Stimulated activated CD8-positive, alpha-beta memory T cell treated with anti-CD3 and anti-CD28 coated beads, Interleukin-4, amount 100 ng/mL, for 1 hour (primary cell): ENCODE measurements around the gene HAAO.
"Not testable (repeated sequence)": the region's sequence is repeated elsewhere in the genome, so short reads cannot be mapped to it uniquely, and the experiment has no call there.

Experiments used
- DNase-seq, 2 donors: peaks; one replicate each; pipeline ENCODE4 v3.0.0-alpha.2; 2020; ENCODE audit warnings: low read depth in 2 of 2, low spot score in 1 of 2

The HAAO gene

DNA sequence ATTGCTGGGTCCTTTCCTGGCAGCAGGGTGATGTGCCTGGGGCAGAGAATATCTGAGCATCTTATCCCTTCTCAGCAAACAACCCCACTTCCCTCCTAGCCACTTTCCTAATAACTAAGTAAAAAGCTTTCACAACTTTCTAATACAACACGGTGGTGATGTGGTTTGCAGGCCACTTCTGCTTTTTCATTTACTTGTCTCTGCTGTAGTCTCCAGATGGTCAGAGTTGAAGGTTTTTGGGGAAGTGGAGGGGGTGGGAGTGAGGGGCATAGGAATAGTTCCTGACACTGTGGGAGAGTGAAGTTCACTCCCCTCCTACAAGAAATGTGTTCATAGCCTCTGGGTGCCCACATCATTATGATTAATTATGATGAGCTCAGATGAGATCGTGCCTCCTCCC is 40.1 kb downstream of the HAAO start:
- DNase-seq, result no peak

DNA sequence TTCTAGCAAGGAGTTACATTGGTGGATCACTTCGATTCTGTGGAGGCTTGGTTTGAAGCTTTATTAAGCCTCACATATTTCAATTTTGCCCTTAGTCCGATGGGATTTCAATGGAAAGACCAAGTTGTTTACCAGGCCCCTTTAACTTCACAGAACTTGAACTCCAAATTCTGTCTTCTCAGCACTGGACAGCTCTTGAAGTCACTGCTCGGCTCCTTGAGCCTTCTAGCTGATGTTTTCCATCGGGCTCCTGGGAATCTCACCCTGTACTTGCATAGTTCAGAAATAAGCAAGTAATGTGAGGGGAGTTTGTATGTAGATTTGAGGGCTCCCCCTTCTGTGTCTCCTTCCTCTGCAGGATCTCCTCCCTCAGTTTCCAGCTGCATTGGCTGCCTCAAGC is 43.5 kb downstream of the HAAO start:
- DNase-seq, result no peak

DNA sequence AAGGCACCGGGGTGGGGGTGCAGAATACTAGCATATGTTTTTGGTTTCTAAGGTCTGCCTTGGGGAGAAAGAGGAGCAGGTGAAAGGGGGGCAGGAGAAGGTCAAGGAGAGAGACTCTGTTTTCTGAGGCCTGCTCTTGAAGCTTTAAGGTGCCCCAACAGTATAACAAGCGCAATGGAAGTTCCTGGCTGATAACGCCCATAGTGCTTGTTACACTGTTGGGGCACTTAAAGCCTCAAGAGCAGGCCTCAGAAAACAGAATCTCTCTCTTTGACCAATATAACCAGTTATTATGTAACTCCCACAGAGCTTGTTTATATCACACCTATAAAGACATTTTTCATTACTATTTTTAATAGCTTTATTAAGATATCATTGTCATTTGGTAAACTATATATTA is 45.0 kb downstream of the HAAO start:
- no peak for DNase-seq

DNA sequence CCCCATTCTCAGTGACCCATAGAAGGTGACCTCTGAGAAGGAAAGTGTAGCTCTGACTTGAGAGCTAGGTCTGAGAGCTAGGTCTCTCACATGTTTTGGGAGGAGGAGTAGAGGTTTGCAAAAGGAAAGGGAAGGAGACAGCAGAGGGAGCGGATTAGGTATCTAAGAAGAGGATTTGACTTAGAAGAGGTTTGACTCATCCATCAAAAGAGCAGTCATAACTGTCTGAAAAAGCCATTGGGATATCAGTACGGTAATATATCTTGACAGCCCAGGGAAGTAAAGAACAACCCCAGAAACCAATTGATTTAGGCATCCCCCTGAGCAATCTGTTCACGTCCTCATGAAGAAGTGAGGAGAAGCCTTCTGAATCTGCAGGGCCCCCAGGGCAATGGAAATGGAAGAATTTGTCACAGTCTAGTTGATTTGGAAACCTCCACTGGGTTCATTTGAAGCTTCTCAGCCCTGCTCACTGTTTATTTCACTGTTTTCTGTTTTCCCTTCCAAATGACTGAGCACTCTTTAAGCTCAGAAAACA is 47.8 kb downstream of the HAAO start:
- DNase-seq, result no peak

DNA sequence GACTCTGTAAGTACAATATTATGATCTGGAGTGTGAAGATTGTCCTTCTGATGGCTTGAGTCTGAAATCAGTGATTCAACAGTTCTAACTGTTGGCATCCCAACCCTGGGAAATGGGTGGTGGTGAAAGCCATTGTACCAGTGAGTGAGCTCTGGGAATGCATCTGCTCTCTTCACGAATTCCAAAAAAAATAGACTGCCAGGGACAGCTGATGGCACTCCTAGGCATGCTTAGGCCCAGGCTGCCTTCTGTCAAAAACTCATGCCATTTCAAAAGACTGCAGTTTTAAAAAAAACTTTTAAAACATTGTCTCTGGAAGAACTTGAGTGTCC is 48.8 kb downstream of the HAAO start:
- no peak for DNase-seq

DNA sequence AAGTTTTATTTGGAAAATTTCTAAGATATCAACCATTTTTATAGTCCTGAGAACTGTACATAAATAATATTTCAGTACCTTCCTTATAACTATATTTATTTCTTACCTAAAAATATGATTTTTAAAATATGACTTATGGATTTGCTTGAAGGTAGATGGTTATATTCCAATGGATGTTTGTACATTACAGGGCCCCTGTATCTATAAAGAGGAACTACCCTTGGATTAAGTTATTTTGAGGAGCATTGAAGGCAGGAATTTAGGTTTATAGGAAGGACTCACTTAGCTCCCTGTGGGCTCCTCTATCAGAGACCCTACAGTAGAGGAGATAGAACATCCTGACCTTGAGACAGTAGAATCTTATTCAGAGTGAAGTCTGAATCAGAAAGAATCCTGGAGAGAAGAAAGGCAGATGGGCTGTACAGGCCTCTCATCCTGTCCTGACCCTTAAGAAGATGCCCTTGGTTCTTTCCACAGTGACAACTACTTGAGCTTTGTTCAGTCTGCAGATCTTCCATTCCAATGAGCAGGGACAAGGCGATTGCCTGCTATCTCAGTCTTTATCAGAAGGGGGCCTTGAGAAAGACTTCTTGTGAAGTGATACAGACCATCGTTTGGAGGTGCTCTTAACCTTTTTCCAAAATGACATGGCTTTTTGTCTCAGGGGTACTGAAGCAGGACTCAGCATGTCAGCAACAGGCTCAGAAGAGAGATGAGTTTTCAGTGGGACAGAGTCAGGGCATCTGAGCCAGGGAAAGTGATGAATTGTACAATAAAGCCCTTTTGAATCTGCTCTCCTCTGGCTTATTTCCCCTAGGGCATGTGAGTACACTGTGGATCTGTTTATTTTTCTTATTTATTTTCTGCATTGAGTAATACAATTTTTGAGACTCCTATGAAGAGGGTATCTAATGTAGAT is 49.4 kb downstream of the HAAO start:
- DNase-seq, result no peak

DNA sequence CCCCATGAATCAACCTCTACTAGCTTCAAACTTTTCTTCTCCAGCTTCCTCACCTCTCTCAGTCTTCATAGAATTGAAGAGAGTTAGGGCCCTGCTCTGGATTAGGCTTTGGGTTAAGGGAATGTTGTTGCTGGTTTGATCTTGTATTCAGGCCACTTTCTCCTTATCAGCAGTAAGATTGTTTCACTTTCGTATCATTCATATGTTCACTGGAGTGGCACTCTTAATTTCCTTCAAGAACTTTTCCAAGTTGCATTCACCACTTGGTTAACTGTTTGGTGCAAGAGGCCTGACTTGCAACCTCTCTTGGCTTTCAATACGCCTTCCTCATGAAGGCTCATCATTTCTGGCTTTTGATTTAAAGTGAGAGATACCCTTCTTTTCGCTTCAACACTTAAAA is 51.2 kb downstream of the HAAO start:
- no peak for DNase-seq

DNA sequence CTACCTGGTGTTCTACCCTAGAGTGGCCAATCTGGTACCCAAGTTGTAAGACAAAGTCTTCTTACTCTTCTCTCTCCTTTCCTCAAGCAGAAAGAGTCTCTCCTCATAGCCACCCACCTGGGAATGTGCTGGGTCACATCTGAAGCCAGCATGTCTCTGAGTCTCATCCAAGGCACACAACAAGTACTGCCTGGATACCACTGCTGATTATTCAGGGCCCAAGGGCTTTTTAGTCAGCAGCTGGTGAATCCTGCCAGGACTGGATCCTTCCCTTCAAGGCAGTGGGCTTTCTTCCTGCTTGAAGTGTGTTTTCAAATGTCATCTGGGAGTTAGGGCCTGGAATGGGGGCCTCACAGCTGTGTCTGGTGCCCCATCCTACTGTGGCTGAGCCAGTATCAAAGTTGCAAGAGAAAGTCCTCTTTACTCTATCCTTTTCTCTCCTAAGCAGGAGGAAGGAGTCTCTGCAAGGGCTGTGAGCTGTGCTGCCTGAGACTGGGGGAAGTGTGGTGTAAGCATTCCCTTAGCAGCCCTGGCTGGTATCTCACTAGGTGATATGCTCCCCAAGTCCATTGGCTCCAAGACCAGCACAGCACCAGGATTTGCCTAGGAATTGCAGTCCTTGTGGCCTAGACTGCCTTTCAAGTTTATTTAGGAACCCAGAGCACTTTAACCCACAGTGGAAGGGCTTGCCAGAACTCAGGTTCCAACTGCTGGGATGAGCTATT is 55.6 kb downstream of the HAAO start:
- no peak for DNase-seq

DNA sequence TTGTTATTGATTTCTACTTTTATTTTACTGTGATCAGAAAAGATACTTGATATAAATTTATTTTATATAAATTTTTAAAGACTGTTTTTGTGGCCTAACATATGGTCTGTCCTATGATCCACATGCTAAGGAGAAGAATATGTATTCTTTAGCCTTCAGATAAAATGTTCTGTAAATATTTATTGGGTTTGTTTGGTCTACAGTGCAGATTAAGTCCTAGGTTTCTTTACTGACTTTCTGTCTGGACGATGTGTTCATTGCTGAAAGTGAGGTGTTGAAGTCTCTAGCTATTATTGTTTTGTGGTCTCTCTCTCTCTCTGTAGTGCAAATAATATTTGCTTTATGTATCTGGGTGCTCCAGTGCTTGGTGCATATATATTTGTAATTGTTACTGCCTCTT is 58.5 kb downstream of the HAAO start:
- DNase-seq, result no peak

DNA sequence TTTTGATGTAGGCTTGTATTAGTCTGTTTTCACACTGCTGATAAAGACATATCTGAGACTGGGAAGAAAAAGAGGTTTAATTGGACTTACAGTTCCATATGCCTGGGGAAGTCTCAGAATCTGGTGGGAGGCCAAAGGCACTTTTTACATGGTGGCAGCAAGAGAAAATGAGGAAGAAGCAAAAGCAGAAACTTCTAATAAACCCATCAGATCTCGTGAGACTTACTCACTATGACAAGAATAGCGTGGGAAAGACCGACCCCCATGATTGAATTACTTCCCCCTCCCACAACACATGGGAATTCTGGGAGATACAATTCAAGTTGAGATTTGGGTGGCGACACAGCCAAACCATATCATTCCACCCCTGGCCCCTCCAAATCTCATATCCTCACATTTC is 61.1 kb downstream of the HAAO start:
- DNase-seq, result not testable (repeated sequence)

DNA sequence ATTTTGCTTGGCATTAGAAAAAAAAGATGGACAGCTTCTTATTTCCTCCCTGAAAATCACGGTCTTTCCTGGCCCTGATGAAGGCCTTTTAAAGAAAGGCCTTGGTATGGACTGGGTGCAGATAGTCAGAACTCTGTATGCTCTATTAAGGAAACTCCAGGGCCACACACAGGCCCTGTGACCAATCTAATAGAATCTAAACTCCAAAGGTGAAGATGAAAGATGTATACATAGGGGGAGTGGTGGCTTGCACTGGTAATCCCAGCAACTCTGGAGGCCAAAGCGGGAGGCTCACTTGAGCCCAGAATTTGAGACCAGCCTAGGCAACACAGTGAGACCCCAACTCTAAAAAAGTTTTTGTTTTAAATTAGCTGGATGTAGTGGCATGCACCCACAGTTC is 65.7 kb downstream of the HAAO start:
- no peak for DNase-seq

DNA sequence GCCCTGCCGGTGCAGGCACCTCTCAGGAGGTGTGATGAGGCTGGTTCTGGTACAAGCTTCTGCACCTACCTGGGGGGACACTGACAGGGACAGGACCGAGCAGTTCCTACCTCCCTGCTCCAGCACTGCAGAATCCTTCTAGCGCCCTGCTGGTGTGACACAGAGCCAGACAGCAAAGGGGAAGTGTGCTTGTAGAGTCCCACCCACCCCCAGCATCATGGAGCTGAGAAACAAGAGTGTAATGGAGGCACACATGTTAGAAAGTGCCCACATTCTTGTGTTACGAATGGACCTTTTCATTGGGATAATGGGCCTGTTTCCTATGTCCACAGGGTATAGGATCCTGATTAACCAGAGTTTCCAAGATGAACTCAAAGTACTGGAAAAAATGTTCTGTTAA is 66.7 kb downstream of the HAAO start:
- no peak for DNase-seq

DNA sequence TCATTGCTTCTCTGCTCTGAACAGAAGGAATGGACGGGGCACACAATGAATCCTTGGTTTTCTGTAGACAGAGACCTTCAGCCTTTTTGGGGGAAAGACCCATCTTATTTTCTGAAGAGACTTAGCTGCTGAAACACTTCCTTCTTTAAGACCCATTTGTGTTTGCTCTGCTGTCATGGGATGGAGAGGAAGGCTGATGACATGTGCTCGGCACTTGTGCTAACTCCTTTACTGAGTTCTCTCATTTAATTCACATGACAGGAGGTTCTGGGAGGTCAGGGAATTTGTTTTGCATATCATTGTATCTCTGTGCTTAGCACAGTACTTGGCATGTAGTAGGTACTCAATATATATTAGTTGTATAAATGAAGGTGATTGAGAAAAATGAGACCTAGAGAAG is 67.5 kb downstream of the HAAO start:
- no peak for DNase-seq

DNA sequence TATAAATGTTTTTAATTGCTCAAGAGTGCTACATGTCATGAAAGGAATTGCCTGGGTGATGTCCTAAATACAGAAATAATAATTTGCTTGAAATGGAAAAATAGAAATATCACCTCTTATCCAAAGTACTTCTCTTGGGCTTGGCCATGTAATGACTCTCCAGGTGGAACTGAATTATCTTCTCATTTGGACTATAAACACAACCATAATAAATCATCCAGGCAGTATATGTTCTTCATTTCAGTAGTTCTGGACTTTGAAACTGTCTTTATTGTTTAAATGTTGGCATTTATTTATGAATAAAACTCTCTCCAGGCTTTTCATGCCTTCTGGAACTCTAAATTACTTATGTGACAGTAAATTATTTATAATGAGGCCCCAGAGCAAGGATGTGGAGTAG is 68.9 kb downstream of the HAAO start:
- no peak for DNase-seq

DNA sequence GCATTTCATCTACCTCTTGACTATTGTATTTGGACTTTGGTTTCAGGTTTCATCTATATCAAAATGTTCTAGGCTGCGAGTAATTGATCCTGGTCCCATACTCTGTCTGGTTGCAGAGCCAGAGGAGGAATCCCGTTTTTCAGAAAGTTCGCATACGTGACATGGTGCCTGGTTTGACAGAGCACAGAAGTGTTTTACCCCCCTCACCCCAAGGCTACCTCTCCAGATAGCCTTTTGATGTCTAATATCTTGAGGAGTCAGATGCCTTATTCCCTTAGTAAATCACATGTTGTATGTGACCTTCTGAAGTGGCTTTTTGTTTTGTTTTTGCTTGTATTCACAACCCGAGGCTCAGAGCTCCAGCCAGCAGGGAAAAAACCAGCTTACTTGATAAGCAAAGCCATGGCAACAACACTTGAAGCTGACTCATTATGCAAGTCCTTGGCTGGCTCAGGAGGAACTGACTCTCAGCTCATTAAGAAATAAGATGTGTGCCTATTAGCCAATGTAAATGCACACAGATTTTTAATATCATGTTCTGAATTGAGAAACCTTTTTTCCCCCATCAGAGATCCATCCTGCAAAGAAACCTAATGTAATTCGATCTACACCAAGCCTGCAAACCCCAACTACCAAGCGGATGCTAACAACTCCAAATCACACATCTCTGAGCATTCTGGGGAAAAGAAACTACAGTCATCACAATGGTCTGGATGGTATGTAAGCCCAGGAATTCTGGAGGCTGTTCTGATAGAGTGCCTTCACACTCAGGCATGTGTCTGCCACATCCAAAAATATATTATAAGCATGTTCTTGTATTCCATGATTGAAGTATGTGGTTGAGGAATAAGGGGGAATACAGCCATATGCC is 69.8 kb downstream of the HAAO start:
- no peak for DNase-seq

DNA sequence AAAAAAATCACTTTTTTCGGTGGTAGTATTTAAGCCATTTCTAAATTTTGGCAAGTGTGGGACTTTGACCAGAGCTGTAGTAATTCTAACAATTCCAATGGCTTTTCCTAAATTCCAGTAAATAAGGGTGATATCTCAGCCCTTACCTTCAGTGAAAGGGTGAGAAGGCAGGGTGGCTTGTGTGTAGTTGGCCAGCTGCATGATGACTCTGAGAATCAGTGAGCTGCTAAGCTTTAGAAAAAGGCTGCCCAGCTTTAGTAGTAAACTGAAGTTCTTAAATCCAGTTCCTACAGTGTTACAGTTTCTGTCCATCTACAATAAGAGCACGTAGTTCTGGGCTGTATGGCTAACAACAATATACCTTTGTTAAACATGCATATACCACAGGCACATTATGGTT is 70.5 kb downstream of the HAAO start:
- DNase-seq, result no peak
